ENCODE measurements around the gene PER1. TPM values are rescaled to one million over a fixed set of nuclear protein-coding genes. Genes with fewer than 3 reads are reported as not detected.

PER1 gene
- total RNA-seq, 1 experiment from 2014 or later: 10.6 TPM

DNA sequence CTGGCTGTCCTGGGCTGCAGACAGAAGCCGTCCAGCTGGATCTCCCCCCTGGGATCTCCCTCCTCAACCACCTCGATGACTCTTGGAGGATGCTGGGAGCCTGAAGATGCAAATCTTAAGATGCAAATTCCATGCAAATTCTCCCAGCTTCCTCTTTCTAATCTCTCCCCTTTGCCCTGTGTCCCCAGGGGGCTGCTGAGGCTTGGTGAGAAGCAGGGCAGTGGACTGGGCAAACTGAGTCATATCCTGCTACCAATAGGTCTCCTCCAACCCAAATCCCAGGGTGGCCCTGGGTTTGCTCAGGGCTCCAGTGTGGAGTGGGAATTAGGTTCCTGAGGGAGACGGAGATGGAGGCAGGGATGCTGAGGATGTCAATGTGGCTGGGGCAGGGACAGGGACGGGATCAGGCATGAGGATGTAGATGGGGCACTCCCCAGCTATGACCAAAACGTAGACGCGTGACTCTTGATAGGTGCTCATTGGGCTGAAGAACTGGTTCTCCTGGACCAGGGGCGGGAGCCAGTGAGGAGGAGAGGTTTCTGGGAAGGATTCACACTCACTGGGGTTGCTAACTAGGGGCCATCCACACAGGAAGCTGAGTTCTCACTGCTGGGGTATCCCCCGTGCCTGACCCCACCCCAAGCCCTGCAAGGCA is 61.0 kb downstream of the PER1 start:
- no peak for DNase-seq (ENCODE audit: low read depth)

Other genes starting within 250 kb of the PER1 start
- gene RNF227, start 236.1 kb downstream of the PER1 start, total RNA-seq (2014; rRNA removed; shearing (Covaris generic)): 0.86 and 7.8 TPM in 2 replicates
- not detected in 2 replicates for gene KCNAB3, start 222.5 kb downstream of the PER1 start, total RNA-seq (2014; rRNA removed; shearing (Covaris generic))
- gene TRAPPC1, start 220.5 kb downstream of the PER1 start, total RNA-seq (2014; rRNA removed; shearing (Covaris generic)): 58.1 and 61.8 TPM in 2 replicates
- gene CNTROB, start 220.2 kb downstream of the PER1 start, total RNA-seq (2014; rRNA removed; shearing (Covaris generic)): 14.3 and 29.9 TPM in 2 replicates
- gene GUCY2D, start 149.8 kb downstream of the PER1 start, total RNA-seq (2014; rRNA removed; shearing (Covaris generic)): not detected in 2 replicates
- not detected in 2 replicates for gene ALOX15B, start 113.3 kb downstream of the PER1 start, total RNA-seq (2014; rRNA removed; shearing (Covaris generic))
- not detected in 2 replicates for gene ALOX12B, start 64.7 kb downstream of the PER1 start, total RNA-seq (2014; rRNA removed; shearing (Covaris generic))
- gene ALOXE3, start 33.9 kb downstream of the PER1 start, total RNA-seq (2014; rRNA removed; shearing (Covaris generic)): 0.44 TPM in 1 of 2 replicates, not detected in the other
- gene HES7, start 28.3 kb downstream of the PER1 start, total RNA-seq (2014; rRNA removed; shearing (Covaris generic)): 0.22 and 0.94 TPM in 2 replicates
- 3.8 and 4.4 TPM in 2 replicates for gene VAMP2, start 10.5 kb upstream of the PER1 start, total RNA-seq (2014; rRNA removed; shearing (Covaris generic))
- 27.5 and 31.5 TPM in 2 replicates for gene TMEM107, start 24.0 kb upstream of the PER1 start, total RNA-seq (2014; rRNA removed; shearing (Covaris generic))
- 3.9 and 6.8 TPM in 2 replicates for gene BORCS6, start 37.8 kb upstream of the PER1 start, total RNA-seq (2014; rRNA removed; shearing (Covaris generic))
- 78.7 and 123 TPM in 2 replicates for gene AURKB, start 58.2 kb upstream of the PER1 start, total RNA-seq (2014; rRNA removed; shearing (Covaris generic))
- 0.49 and 3.1 TPM in 2 replicates for gene CTC1, start 95.7 kb upstream of the PER1 start, total RNA-seq (2014; rRNA removed; shearing (Covaris generic))
- gene PFAS, start 96.9 kb upstream of the PER1 start, total RNA-seq (2014; rRNA removed; shearing (Covaris generic)): 14.5 and 22.9 TPM in 2 replicates
- 5.6 and 14.7 TPM in 2 replicates for gene RANGRF, start 136.3 kb upstream of the PER1 start, total RNA-seq (2014; rRNA removed; shearing (Covaris generic))
- gene SLC25A35, start 143.0 kb upstream of the PER1 start, total RNA-seq (2014; rRNA removed; shearing (Covaris generic)): 1.7 and 2.4 TPM in 2 replicates
- not detected in 2 replicates for gene ARHGEF15, start 157.8 kb upstream of the PER1 start, total RNA-seq (2014; rRNA removed; shearing (Covaris generic))
- not detected in 2 replicates for gene ODF4, start 187.4 kb upstream of the PER1 start, total RNA-seq (2014; rRNA removed; shearing (Covaris generic))
- 2,231 and 3,155 TPM in 2 replicates for gene RPL26, start 230.8 kb upstream of the PER1 start, total RNA-seq (2014; rRNA removed; shearing (Covaris generic))
- 0.10 TPM in 1 of 2 replicates, not detected in the other for gene RNF222, start 245.4 kb upstream of the PER1 start, total RNA-seq (2014; rRNA removed; shearing (Covaris generic))